Stimulated activated CD8-positive, alpha-beta memory T cell treated with anti-CD3 and anti-CD28 coated beads, Interleukin-4, amount 100 ng/mL, for 1 hour (primary cell): ENCODE results near the gene EP400.

Source experiments
- DNase-seq, 2 donors: peaks; one replicate each; pipeline ENCODE4 v3.0.0-alpha.2; 2020; ENCODE audit warnings: low read depth in 2 of 2, low spot score in 1 of 2

EP400 gene

GRCh38 chr12:132015686-132016430, 66.1 kb downstream of the EP400 start:
- no peak for DNase-seq

GRCh38 chr12:132018193-132018916, 68.6 kb downstream of the EP400 start:
- no peak for DNase-seq

- no peak for DNase-seq
Measured at GRCh38 chr12:132019891-132020290, 70.1 kb downstream of the EP400 start.

GRCh38 chr12:132020292-132020691, 70.5 kb downstream of the EP400 start:
- no peak for DNase-seq

GRCh38 chr12:132021031-132021871, 71.5 kb downstream of the EP400 start:
- no peak for DNase-seq

GRCh38 chr12:132021965-132022364, 72.2 kb downstream of the EP400 start:
- DNase-seq, result no peak

- DNase-seq, result no peak
Measured at GRCh38 chr12:132023658-132024057, 73.9 kb downstream of the EP400 start.

- DNase-seq, result no peak
Measured at GRCh38 chr12:132024758-132025157, 75.0 kb downstream of the EP400 start.

GRCh38 chr12:132025526-132025925, 75.8 kb downstream of the EP400 start:
- DNase-seq, result no peak

GRCh38 chr12:132026061-132026795, 76.5 kb downstream of the EP400 start:
- no peak for DNase-seq

GRCh38 chr12:132026796-132027500, 77.2 kb downstream of the EP400 start:
- no peak for DNase-seq

- DNase-seq, result no peak
Measured at GRCh38 chr12:132027636-132028035, 77.9 kb downstream of the EP400 start.

- no peak for DNase-seq
Measured at GRCh38 chr12:132028111-132028510, 78.4 kb downstream of the EP400 start.

- DNase-seq, result no peak
Measured at GRCh38 chr12:132029503-132030300, 80.0 kb downstream of the EP400 start.

- DNase-seq, result no peak
Measured at GRCh38 chr12:132030367-132031038, 80.8 kb downstream of the EP400 start.

GRCh38 chr12:132033627-132034026, 83.9 kb downstream of the EP400 start:
- DNase-seq, result no peak

GRCh38 chr12:132036063-132036683, 86.4 kb downstream of the EP400 start:
- DNase-seq, result no peak

- no peak for DNase-seq
Measured at GRCh38 chr12:132040906-132041606, 91.3 kb downstream of the EP400 start.
